MM.1S (cell line): ENCODE data around the gene CDC42EP2.

ENCODE experiments used
- DNase-seq: peaks from one replicate; pipeline ENCODE4 v3.0.0-alpha.2; 2015
- H2AFZ ChIP-seq: fragments of 300-600 bp; sonication (generic); 2 replicates; pipeline ENCODE4 v1.6.0; 2016; ENCODE audit warnings: antibody characterized with exemption, low read length
- H3F3A ChIP-seq: fragments of 300-600 bp; sonication (generic); 2 replicates; pipeline ENCODE4 v1.6.1; 2016; ENCODE audit warnings: mild to moderate bottlenecking, antibody characterized with exemption, low read length, moderate library complexity, mixed read lengths; ENCODE audit not compliant: insufficient read depth
- H3K27ac ChIP-seq: fragments of 300-600 bp; sonication (generic); 2 replicates; pipeline ENCODE4 v1.5.1; 2016; ENCODE audit warnings: mild to moderate bottlenecking, low read length
- H3K27me3 ChIP-seq: fragments of 300-600 bp; sonication (generic); replicated peaks from 2 replicates; pipeline ENCODE4 v1.6.0; 2016; ENCODE audit warnings: low read length; ENCODE audit not compliant: insufficient read depth
- H3K36me3 ChIP-seq: fragments of 300-600 bp; sonication (generic); replicated peaks from 2 replicates; pipeline ENCODE4 v1.6.1; 2016; ENCODE audit warnings: mild to moderate bottlenecking, low read length, mixed read lengths; ENCODE audit not compliant: insufficient read depth
- H3K4me1 ChIP-seq: fragments of 300-600 bp; sonication (generic); 2 replicates; pipeline ENCODE4 v1.6.1; 2016; ENCODE audit warnings: low read length, mixed read lengths
- H3K4me2 ChIP-seq: fragments of 300-600 bp; sonication (generic); 2 replicates; pipeline ENCODE4 v1.6.0; 2016; ENCODE audit warnings: low read depth, low read length
- H3K4me3 ChIP-seq: fragments of 300-600 bp; sonication (generic); 2 replicates; pipeline ENCODE4 v1.5.1; 2016; ENCODE audit warnings: low read length, mixed read lengths
- H3K79me2 ChIP-seq: fragments of 300-600 bp; sonication (generic); 2 replicates; pipeline ENCODE4 v1.6.1; 2016; ENCODE audit warnings: mixed run types, low read length, mixed read lengths
- H3K9ac ChIP-seq: fragments of 300-600 bp; sonication (generic); 2 replicates; pipeline ENCODE4 v1.6.1; 2016; ENCODE audit warnings: low read length, mixed read lengths
- H3K9me2 ChIP-seq: fragments of 300-600 bp; sonication (generic); replicated peaks from 2 replicates; pipeline ENCODE4 v1.6.1; 2016; ENCODE audit warnings: mild to moderate bottlenecking, low read length, mixed read lengths; ENCODE audit not compliant: insufficient read depth
- H3K9me3 ChIP-seq: fragments of 300-600 bp; sonication (generic); replicated peaks from 2 replicates; pipeline ENCODE4 v1.6.1; 2016; ENCODE audit warnings: mild to moderate bottlenecking, low read length, mixed read lengths; ENCODE audit not compliant: insufficient read depth
- H4K20me1 ChIP-seq: fragments of 300-600 bp; sonication (generic); 2 replicates; pipeline ENCODE4 v1.6.1; 2016; ENCODE audit warnings: mild to moderate bottlenecking, low read length, moderate library complexity, mixed read lengths; ENCODE audit not compliant: insufficient read depth
- EZH2 ChIP-seq: fragments of 300-600 bp; sonication (generic); optimal IDR thresholded peaks from 2 replicates; pipeline ENCODE3; 2017; ENCODE audit warnings: low read depth, mild to moderate bottlenecking, antibody characterized with exemption, low read length, mixed read lengths
- EZH2phosphoT487 ChIP-seq: fragments of 300-600 bp; sonication (generic); IDR thresholded peaks from 2 replicates; pipeline ENCODE4 v1.6.1; 2018; ENCODE audit warnings: antibody characterized with exemption, low read length
- TF ChIP-seq, protein P1 (sequence below): fragments of 300-600 bp; sonication (generic); IDR thresholded peaks from 2 replicates; pipeline ENCODE4 v1.5.1; 2016; ENCODE audit warnings: antibody characterized with exemption, low read length, mixed read lengths

Gene CDC42EP2

DNA sequence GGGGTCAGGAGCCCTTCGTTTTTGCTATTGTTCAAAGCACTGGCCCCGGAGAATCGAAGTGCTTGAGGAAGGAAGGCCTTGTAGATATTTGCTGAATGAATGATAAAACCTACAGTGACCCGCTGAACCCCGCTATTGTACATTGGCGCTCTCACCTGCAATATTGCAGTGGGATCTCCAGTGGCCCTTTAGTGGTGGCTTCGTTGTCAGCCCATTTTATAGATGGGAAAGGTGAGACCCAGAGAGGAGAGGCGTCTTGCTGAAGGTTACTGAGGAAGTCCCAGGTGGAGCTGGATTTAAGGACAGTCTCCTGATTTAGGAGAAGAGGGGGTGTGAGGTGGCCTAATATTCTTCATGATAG is 1.2 kb downstream of the CDC42EP2 start:
- no peaks in the 10 kb centered on the region for H3K4me1 ChIP-seq
- no peaks in the 10 kb centered on the region for H3K79me2 ChIP-seq
- no peaks in the 10 kb centered on the region; the same call in 1 of the 2 replicates for H3K27me3 ChIP-seq
- no peaks in the 10 kb centered on the region for H3K9me3 ChIP-seq
- peak overlapping the region; percentile 91 for H2AFZ ChIP-seq
- H3K4me2 ChIP-seq = peak overlapping the region; percentile 100
- H4K20me1 ChIP-seq = no peaks in the 10 kb centered on the region
- H3K36me3 ChIP-seq = no peaks in the 10 kb centered on the region
- TF ChIP-seq, protein P1, sequence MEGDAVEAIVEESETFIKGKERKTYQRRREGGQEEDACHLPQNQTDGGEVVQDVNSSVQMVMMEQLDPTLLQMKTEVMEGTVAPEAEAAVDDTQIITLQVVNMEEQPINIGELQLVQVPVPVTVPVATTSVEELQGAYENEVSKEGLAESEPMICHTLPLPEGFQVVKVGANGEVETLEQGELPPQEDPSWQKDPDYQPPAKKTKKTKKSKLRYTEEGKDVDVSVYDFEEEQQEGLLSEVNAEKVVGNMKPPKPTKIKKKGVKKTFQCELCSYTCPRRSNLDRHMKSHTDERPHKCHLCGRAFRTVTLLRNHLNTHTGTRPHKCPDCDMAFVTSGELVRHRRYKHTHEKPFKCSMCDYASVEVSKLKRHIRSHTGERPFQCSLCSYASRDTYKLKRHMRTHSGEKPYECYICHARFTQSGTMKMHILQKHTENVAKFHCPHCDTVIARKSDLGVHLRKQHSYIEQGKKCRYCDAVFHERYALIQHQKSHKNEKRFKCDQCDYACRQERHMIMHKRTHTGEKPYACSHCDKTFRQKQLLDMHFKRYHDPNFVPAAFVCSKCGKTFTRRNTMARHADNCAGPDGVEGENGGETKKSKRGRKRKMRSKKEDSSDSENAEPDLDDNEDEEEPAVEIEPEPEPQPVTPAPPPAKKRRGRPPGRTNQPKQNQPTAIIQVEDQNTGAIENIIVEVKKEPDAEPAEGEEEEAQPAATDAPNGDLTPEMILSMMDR = peak; percentile 8; the same call in 1 of the 2 replicates
- TF ChIP-seq EZH2 = no peak
- no peak overlapping the region for H3K27ac ChIP-seq
- DNase-seq = no peak
- H3K9me2 ChIP-seq = no peaks in the 10 kb centered on the region
- no peak overlapping the region for H3K9ac ChIP-seq
- H3F3A ChIP-seq = no peaks in the 10 kb centered on the region
- peak overlapping the region; percentile 77 for H3K4me3 ChIP-seq

DNA sequence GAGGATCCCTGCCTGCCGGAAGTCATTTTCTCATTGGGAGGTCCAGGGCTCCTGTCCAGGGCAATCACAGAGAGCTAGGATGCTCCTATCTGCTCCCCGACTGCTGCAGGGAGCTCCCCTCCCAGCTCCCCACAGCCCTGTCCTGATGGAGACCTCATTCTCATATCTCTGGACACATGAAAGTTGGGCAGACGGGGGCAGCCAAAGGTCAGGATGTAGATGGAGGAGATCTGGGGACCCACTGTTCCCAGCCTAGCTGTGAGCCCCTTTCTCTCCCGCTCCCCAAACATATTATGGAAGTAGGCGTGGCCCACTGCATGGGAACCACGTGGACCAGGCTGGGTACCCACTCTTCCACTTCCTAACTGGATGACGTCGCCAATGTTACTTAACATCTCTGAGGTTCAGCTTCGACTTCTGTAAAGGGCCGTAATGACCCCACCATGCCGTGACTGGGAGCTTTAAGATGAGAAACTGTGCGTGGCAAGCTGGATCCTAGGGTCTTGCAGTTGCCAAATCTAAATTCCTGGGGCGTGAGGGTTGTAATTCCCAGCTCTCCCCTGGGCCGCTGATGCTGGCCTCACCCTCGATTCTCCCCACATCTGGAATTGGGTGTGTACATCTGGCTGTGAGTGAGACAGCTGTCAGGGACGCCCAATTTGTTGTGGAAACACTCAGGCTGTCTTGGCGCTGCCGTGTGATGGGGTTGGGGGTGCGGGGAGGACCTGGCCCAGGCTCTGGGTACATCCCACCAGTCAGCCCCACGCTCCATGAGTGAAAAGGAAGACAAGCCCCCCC is 1.8 kb downstream of the CDC42EP2 start:
- no peak overlapping the region for H3K9ac ChIP-seq
- no peak overlapping the region for H3K4me3 ChIP-seq
- no peak overlapping the region for H3K27ac ChIP-seq

DNA sequence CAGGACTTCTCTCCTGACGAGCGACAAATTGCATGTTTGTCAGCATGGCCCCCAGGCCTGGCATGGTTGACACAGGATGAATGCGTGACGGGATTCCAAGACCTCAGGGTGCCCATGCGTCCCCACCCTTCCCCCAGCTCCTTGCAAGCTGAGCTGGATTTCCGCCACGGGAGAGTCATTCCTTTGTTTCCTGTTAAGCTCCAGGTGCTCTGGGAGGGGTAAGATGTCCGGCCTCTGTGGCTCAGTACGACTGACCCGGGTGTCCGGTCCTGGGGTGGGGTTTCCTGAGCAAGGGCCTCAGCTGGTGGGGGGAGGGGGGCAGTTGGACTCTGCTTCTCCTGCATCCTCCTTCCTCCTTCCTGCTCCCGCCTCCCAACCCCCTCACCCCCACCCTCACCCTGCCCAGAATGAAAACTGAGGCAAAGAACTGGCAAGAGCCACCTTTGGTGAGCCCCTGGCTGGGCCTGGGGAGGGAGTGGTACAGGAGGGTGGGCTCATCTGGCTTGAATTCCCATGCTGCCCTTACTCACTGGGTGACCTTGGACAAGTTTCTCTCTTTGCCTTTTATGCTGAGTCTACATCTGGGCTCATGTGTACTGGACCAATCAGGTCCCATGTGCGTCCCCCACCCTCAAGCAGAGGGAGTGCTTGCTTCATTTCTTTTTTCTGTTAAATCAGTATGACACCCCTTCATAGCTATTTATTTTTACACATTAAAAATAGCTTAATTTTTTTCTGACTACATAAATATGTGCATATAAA is 2.5 kb downstream of the CDC42EP2 start:
- H3F3A ChIP-seq = no peaks in the 10 kb centered on the region
- TF ChIP-seq EZH2 (no peak), EZH2phosphoT487 (no peak)
- TF ChIP-seq, protein P1 = no peak
- no peaks in the 10 kb centered on the region for H4K20me1 ChIP-seq
- no peaks in the 10 kb centered on the region for H3K9me2 ChIP-seq
- no peaks in the 10 kb centered on the region for H3K36me3 ChIP-seq
- no peak for DNase-seq
- H3K9ac ChIP-seq = no peak overlapping the region
- no peak overlapping the region for H3K27ac ChIP-seq
- H3K4me3 ChIP-seq = no peak overlapping the region
- H3K9me3 ChIP-seq = no peaks in the 10 kb centered on the region
- H3K4me2 ChIP-seq = no peak overlapping the region
- H3K4me1 ChIP-seq = no peaks in the 10 kb centered on the region
- H3K79me2 ChIP-seq = no peaks in the 10 kb centered on the region
- no peak overlapping the region for H2AFZ ChIP-seq
- no peaks in the 10 kb centered on the region; the same call in 1 of the 2 replicates for H3K27me3 ChIP-seq

More for the DNA sequence above, 1.8 kb downstream of the CDC42EP2 start:
- H3K9me3 ChIP-seq = no peaks in the 10 kb centered on the region
- no peak overlapping the region; the same call in 1 of the 2 replicates for H2AFZ ChIP-seq
- no peaks in the 10 kb centered on the region for H3K36me3 ChIP-seq
- no peaks in the 10 kb centered on the region; the same call in 1 of the 2 replicates for H3K27me3 ChIP-seq
- no peaks in the 10 kb centered on the region for H3K9me2 ChIP-seq
- no peak for TF ChIP-seq EZH2phosphoT487
- no peak for TF ChIP-seq EZH2
- TF ChIP-seq, protein P1 = no peak
- H4K20me1 ChIP-seq = no peaks in the 10 kb centered on the region
- H3K4me1 ChIP-seq = no peaks in the 10 kb centered on the region
- no peaks in the 10 kb centered on the region for H3K79me2 ChIP-seq
- H3F3A ChIP-seq = no peaks in the 10 kb centered on the region
- H3K4me2 ChIP-seq = peak overlapping the region; percentile 100; the same call in 1 of the 2 replicates
- no peak for DNase-seq
